ENCODE results near the gene YAF2.

YAF2 gene

GRCh38 chr12:42238240-42239140, at the start of gene YAF2:
TSS of gene YAF2 (minus strand) at chr12:42238248. CDS start at chr12:42238180, 68 bp downstream.
- peak; percentile 54; the same call in 1 of the 2 replicates for TF ChIP-seq TAF1 (IDR thresholded peaks at IDR 0.05; ENCODE audit: low read depth)
- no peak; the same call in 1 of the 2 replicates for TF ChIP-seq EP300 (IDR thresholded peaks at IDR 0.05; ENCODE audit: borderline replicate concordance)
- peak; percentile 67; the same call in 1 of the 2 replicates for TF ChIP-seq YY1 (IDR thresholded peaks at IDR 0.05; ENCODE audit: low read depth)
- TF ChIP-seq NFIC (IDR thresholded peaks at IDR 0.05): 0 out of 2 replicates have a peak, but pooled peaks have one; percentile 24
- peak; percentile 73 for TF ChIP-seq EGR1 (IDR thresholded peaks at IDR 0.05)
- TF ChIP-seq FOXM1 (IDR thresholded peaks at IDR 0.05; ENCODE audit: borderline replicate concordance, low read depth): no peak
- peak; percentile 60; the same call in 1 of the 2 replicates for TF ChIP-seq MAX (IDR thresholded peaks at IDR 0.05)
- TF ChIP-seq RAD21 (IDR thresholded peaks at IDR 0.05; ENCODE audit: low read depth): no peak
- no peak for TF ChIP-seq TCF12 (IDR thresholded peaks at IDR 0.05; ENCODE audit: low read depth)
- TF ChIP-seq ZBTB7A (IDR thresholded peaks at IDR 0.05; ENCODE audit: low read depth): no peak
- TF ChIP-seq USF1 (IDR thresholded peaks at IDR 0.05): peak; percentile 96
- no peak for TF ChIP-seq TEAD4 (IDR thresholded peaks at IDR 0.05)
- TF ChIP-seq CEBPB (IDR thresholded peaks at IDR 0.05): no peak
- TF ChIP-seq REST (IDR thresholded peaks at IDR 0.05; ENCODE audit: low read depth): no peak
- no peak for TF ChIP-seq CREB1 (IDR thresholded peaks at IDR 0.05; ENCODE audit: low read depth)

GRCh38 chr12:42286741-42287140, 48.7 kb upstream of the YAF2 start:
- TF ChIP-seq TCF12 (IDR thresholded peaks at IDR 0.05; ENCODE audit: low read depth) (no peak), FOXM1 (IDR thresholded peaks at IDR 0.05; ENCODE audit: borderline replicate concordance, low read depth) (no peak), TAF1 (IDR thresholded peaks at IDR 0.05; ENCODE audit: low read depth) (no peak), MAX (IDR thresholded peaks at IDR 0.05) (no peak), CEBPB (IDR thresholded peaks at IDR 0.05) (no peak), USF1 (IDR thresholded peaks at IDR 0.05) (no peak), TEAD4 (IDR thresholded peaks at IDR 0.05) (no peak), YY1 (IDR thresholded peaks at IDR 0.05; ENCODE audit: low read depth) (no peak), CREB1 (IDR thresholded peaks at IDR 0.05; ENCODE audit: low read depth) (no peak), NFIC (IDR thresholded peaks at IDR 0.05) (no peak), EP300 (IDR thresholded peaks at IDR 0.05; ENCODE audit: borderline replicate concordance) (no peak), REST (IDR thresholded peaks at IDR 0.05; ENCODE audit: low read depth) (no peak), EGR1 (IDR thresholded peaks at IDR 0.05) (no peak), ZBTB7A (IDR thresholded peaks at IDR 0.05; ENCODE audit: low read depth) (no peak), RAD21 (IDR thresholded peaks at IDR 0.05; ENCODE audit: low read depth) (no peak)

GRCh38 chr12:42285431-42285830, 47.4 kb upstream of the YAF2 start:
- TF ChIP-seq CEBPB (IDR thresholded peaks at IDR 0.05) (no peak), REST (IDR thresholded peaks at IDR 0.05; ENCODE audit: low read depth) (no peak), TAF1 (IDR thresholded peaks at IDR 0.05; ENCODE audit: low read depth) (no peak), ZBTB7A (IDR thresholded peaks at IDR 0.05; ENCODE audit: low read depth) (no peak), USF1 (IDR thresholded peaks at IDR 0.05) (no peak), RAD21 (IDR thresholded peaks at IDR 0.05; ENCODE audit: low read depth) (no peak), MAX (IDR thresholded peaks at IDR 0.05) (no peak), NFIC (IDR thresholded peaks at IDR 0.05) (no peak), CREB1 (IDR thresholded peaks at IDR 0.05; ENCODE audit: low read depth) (no peak), EP300 (IDR thresholded peaks at IDR 0.05; ENCODE audit: borderline replicate concordance) (no peak), EGR1 (IDR thresholded peaks at IDR 0.05) (no peak), TEAD4 (IDR thresholded peaks at IDR 0.05) (no peak), FOXM1 (IDR thresholded peaks at IDR 0.05; ENCODE audit: borderline replicate concordance, low read depth) (no peak), TCF12 (IDR thresholded peaks at IDR 0.05; ENCODE audit: low read depth) (no peak), YY1 (IDR thresholded peaks at IDR 0.05; ENCODE audit: low read depth) (no peak)

Measured in Ishikawa (cell line).